HK-2 (cell line): ENCODE results near the gene USP7.
A peak's percentile ranks its signal among the peaks of the same experiment; 100 is the strongest.
"Not testable (repeated sequence)": the region's sequence is repeated elsewhere in the genome, so short reads cannot be mapped to it uniquely, and the experiment has no call there.

Source experiments
- DNase-seq: peaks from one replicate; pipeline ENCODE4 v3.0.0-alpha.2; 2018; ENCODE audit not compliant: unreplicated experiment

Gene USP7

GRCh38 chr16:8878523-8878911 is 85.2 kb downstream of the USP7 start:
- DNase-seq: peak; percentile 59

DNA sequence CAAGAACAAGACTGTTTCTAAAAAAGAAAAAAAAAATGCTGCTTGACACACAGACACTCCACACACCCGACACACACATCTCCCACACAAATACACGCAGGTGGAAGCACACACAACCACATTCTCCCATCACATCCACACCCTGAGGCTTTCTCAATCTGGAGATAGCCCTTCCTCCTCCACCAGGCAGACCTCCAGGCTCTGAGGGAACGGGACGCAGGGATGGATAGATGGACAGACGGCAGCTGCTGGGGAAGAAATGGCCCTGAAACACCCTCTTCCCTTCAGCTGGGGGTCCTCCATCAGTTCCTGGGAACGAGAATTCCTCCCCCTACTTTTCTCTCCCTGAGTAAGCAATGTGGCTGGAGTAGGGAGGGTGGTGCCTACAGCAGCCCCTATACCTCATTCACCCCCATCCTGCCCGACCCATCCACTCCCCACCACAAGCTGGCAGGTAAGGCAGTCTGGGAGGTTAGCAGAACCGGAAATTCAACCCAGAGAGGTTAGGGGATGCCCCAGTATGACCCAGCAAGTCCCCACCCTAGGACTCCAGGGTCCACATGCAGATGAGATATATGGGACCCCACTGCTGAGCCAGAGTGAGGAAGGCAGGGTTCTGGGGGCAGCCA is 85.7 kb downstream of the USP7 start:
- peak; percentile 35 for DNase-seq

- DNase-seq: not testable (repeated sequence)
Measured at GRCh38 chr16:8875317-8875716, 88.4 kb downstream of the USP7 start.

DNA sequence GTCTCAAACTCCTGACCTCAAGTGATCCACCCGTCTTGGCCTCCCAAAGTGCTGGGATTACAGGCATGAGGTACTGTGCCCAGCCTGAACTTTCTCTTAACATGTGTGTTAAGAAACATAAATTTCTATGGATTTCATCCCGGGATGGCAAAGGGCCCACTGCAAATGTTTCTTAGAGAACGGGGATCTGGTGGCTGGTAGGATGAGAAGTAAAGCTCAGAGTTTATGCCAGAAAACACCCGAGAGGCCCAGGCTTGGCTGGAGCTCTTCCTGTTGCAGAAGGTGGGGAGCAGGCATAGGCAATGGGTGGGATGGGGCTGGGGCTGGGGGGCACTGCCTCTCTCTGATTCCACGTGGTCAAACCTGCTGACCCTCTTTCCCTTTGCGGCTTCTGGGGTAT is 89.3 kb downstream of the USP7 start:
- DNase-seq: no peak

DNA sequence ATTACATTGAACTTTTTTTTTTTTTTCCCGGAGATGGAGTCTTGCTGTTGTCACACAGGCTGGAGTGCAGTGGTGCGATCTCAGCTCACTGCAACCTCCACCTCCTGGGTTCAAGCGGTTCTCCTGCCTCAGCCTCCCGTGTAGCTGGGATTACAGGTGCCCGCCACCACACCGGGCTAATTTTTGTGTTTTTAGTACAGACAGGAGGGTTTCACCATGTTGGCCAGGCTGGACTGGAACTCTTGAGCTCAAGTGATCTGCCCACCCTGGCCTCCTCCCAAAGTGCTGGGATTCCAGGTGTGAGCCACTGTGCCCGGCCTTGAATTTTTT is 89.9 kb downstream of the USP7 start:
- not testable (repeated sequence) for DNase-seq

DNA sequence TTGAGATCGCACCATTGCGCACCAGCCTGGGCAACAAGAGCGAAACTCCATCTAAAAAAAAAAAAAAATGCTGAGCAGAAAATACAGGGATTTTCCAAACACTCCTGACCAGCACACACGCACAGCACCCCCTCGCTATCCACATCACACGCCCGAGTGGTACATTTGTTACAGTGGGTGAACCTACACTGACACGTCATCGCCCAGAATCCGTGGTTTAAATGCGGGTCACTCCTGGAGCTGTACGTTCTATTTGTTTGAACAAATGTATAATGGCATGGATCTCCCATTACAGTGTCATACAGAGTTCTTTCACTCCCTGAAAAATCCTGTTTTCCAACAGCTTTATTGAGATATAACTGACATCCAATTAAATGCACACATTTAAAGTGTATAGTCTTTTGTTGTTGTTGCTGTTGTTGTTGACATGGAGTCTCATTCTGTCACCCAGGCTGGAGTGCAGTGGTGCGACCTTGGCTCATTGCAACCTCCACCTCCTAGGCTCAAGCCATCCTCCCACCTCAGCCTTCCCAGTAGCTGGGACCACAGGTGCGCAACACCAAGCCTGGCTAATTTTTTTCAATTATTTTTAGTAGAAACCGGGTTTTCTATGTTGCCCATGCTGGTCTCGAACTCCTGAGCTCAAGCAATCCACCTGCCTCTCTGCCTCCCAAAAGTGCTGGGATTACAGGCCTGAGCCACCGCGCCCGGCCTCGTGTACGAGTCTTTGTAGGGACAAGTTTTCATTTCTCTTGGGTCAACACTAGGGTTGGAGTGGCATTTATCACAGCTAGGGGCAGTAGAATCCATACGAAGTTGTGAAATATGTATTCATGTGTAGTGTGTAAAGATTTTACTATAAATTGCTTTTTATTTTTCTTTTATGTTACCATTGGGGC is 90.5 kb downstream of the USP7 start:
- no peak for DNase-seq

DNA sequence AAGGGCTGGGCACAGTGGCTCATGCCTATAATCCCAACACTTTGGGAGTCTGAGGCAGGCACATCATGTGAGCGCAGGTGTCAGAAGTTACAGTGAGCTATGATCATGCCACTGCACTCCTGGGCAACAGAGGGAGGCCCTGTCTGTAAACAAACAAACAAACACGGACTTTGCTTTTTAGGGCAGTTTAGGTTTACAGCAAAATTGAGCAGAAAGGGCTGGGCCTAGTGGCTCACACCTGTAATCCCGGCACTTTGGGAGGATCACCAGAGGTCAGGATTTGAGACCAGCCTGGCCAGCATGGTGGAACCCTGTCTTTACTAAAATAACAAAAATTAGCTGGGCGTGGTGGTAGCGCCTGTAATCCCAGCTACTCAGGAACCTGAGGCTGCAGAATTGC is 91.6 kb downstream of the USP7 start:
- DNase-seq: no peak

GRCh38 chr16:8869988-8870241 is 93.8 kb downstream of the USP7 start:
- not testable (repeated sequence) for DNase-seq

DNA sequence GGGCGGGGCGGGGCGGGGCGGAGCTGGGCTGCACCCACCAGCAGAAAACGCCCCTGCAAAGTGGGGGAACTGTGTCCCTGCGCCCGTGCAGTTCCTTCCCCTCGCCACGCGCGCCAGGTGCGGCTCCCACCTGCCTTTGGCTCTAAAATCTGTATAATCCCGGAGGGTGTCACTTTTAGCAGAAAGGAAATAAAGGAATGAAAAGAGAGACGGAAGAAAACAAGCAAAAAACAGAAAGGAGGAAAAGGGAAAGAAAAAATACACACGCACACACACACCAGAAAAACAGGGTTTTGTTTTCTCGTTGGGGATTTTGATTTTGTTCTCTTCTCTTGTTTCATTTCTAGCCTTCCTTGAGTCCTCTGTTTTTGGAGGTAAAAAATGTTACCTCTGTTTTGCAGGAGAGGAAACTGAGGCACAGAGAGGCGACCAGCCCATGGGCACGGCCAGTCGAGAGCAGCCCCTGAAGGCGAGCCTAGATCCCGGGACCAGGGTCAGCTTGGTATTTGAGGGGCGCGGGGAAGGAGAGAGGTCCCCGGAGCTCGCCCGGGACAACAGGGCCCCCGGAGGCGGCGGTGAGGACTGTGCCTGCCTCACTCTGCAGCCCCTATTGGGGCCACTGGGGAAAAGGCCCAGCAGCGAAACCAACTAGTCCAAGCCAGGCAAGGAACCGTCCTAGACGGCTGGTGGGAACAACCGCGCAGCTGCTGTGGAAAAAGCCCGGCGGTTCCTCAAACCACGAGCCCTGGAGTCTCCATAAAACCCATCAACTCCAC is 94.3 kb downstream of the USP7 start:
- DNase-seq: no peak

- DNase-seq: peak; percentile 83
Measured at GRCh38 chr16:8868416-8869211, 95.1 kb downstream of the USP7 start, which contains the start of gene CARHSP1. Gene CARHSP1 (minus strand): TSS chr16:8869006. CDS start chr16:8859328, 9,678 bp downstream.

DNA sequence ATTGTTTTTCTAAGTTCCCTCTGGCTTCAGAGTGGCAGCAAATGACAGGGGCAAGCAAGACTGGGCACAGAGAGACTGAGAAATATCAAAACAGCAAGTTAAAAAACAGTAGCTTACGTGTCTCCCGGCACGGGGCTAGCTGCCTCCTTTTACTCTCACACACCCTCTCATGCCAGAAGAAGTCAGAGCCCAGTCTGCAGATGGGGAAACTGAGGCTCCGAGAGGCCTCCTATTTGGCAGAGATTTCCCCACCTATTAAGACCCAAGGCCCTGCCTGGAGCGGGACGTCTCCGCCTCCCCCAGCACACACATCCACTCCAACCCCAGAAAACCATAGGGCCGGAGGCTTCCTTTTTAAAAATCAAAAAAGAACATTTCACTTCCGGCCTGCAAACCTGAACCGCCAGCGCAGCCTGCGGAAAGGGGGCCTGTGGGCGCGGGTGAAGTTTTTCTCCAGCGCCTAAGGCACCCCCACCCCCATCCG is 95.7 kb downstream of the USP7 start:
- no peak for DNase-seq

- no peak for DNase-seq
Measured at GRCh38 chr16:8867216-8867931, 96.3 kb downstream of the USP7 start.

DNA sequence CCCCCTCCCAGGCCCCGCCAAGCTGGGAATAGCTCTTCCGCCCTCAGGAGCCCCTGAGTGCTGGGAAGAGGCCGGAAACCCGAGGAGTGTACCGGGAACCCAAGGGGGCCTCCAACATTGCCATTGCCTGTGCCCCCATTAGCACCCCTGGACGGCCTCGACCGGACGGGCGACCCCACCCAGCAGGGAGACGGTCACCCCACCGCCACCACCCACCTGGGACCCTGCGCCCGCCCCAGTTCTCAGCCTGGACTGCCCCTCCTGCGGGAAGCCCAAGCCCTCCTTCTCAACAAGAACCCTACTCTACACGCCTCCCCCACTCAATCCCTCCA is 96.9 kb downstream of the USP7 start:
- no peak for DNase-seq

GRCh38 chr16:8866118-8866883 is 97.4 kb downstream of the USP7 start:
- DNase-seq: no peak

DNA sequence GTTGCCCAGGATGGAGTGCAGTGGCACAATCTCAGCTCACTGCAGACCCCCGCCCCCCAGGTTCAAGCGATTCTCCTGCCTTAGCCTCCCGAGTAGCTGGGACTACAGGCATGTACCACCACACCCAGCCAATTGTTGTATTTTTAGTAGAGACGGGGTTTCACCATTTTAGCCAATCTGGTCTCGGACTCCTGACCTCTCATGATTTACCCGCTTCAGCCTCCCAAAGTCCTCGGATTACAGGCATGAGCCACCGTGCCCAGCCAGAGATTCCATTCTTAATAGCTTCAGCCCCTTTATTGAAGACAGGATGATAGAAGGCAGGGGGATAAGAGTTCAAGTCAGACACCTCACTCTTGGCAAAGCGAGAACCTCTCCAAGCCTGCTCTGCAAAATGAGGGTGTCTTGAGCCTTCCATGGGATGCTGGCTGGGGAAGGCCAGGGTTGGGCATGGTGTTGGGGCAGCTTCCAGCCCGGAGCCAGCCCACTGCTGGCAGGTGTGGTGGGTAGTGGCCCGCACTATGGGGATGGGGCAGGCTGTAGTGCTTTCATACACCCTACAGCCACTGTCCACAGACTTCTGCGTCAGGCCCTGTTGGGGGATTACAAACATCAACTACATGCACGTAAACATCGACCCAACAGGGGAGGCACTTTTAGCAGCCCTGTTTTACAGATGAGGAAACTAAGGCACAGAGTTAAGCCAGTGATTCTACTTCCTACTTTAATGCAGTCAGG is 98.4 kb downstream of the USP7 start:
- no peak for DNase-seq

GRCh38 chr16:8864480-8865110 is 99.1 kb downstream of the USP7 start:
- no peak for DNase-seq

- no peak for DNase-seq
Measured at GRCh38 chr16:8863594-8864424, 99.9 kb downstream of the USP7 start.

- DNase-seq: no peak
Measured at GRCh38 chr16:8862309-8863130, 101.2 kb downstream of the USP7 start.
